SU-DHL-6 (cell line): ENCODE results near the gene SLC25A19.

Source experiments
- CTCF ChIP-seq: fragments of 200-600 bp; sonication (generic); IDR thresholded peaks from one replicate; pipeline ENCODE4 v1.5.1; 2017; ENCODE audit warnings: antibody characterized with exemption, mild to moderate bottlenecking, low read length, moderate library complexity; ENCODE audit not compliant: insufficient read depth, poor library complexity, severe bottlenecking
- EZH2phosphoT487 ChIP-seq: fragments of 200-600 bp; sonication (generic), shearing (Covaris generic); conservative IDR thresholded peaks from 2 replicates; pipeline ENCODE4 v1.6.1; 2018; ENCODE audit warnings: mild to moderate bottlenecking, antibody characterized with exemption, low read length, moderate library complexity, mixed read lengths

- TF ChIP-seq CTCF (no peak), EZH2phosphoT487 (no peak)
These were observed 51.9 kb downstream of the SLC25A19 start for GRCh38 chr17:75237100-75238014.
